Gastroesophageal sphincter (tissue), 4 donors: ENCODE measurements around the gene BRINP3. TPM values are rescaled to one million over a fixed set of nuclear protein-coding genes. Genes with fewer than 3 reads are reported as not detected.

Experiments
- ATAC-seq: fragments of 150-250 bp; one replicate; pipeline ENCODE4 v1.9.1; 2016; ENCODE audit warnings: mild to moderate bottlenecking, moderate library complexity
- H3K27ac ChIP-seq, 4 donors: fragments of 200-600 bp; sonication (generic) in 3 of 4; 1 replicate in 3 of 4; 2 replicates in 1 of 4; pipeline ENCODE4 v1.5.1; 2016 to 2019
- H3K27me3 ChIP-seq: fragments of 200-600 bp; sonication (generic); one replicate; pipeline ENCODE4 v1.5.1; 2019
- H3K36me3 ChIP-seq, 2 donors: fragments of 200-600 bp; sonication (generic); one replicate each; pipeline ENCODE4 v1.5.1; 2019; ENCODE audit warnings: control low read depth in 1 of 2
- H3K4me1 ChIP-seq, 3 donors: fragments of 200-600 bp; sonication (generic); 1 replicate in 2 of 3; 2 replicates in 1 of 3; pipeline ENCODE4 v1.5.1; 2016 to 2019; ENCODE audit warnings: control low read depth in 2 of 3
- H3K4me3 ChIP-seq, 2 donors: fragments of 200-600 bp; sonication (generic); one replicate each; pipeline ENCODE4 v1.5.1; 2019; ENCODE audit warnings: mild to moderate bottlenecking in 1 of 2, moderate library complexity in 1 of 2
- H3K9me3 ChIP-seq, 3 donors: fragments of 200-600 bp; sonication (generic); one replicate each; pipeline ENCODE4 v1.5.1; 2017 to 2019; ENCODE audit warnings: control low read depth in 2 of 3
- CTCF ChIP-seq, 4 experiments: fragments of 200-600 bp in 2 of 4; fragments of 450-650 bp in 2 of 4; sonication (generic) in 1 of 4; IDR thresholded peaks; one replicate each; pipeline ENCODE4 v1.5.1; 2017 to 2019; ENCODE audit warnings: antibody characterized with exemption in 4 of 4, mild to moderate bottlenecking in 2 of 4, moderate library complexity in 2 of 4
- EP300 ChIP-seq: sonication (generic); formaldehyde crosslinking; IDR thresholded peaks from one replicate; pipeline ENCODE4 v1.6.1; 2017; ENCODE audit warnings: antibody characterized with exemption, mild to moderate bottlenecking
- POLR2A ChIP-seq, 2 donors: fragments of 450-650 bp; IDR thresholded peaks; one replicate each; pipeline ENCODE4 v1.6.1; 2017; ENCODE audit warnings: antibody characterized with exemption in 2 of 2, mild to moderate bottlenecking in 2 of 2, moderate library complexity in 1 of 2
- POLR2AphosphoS5 ChIP-seq: sonication (generic); formaldehyde crosslinking; IDR thresholded peaks from one replicate; pipeline ENCODE4 v1.6.1; 2017; ENCODE audit warnings: antibody characterized with exemption
- WGBS, 2 donors: methylation state at CpG; one replicate each; pipeline ENCODE4 v1.1.5; 2018; ENCODE audit warnings: low coverage in 1 of 2; 5-methylcytosine and 5-hydroxymethylcytosine counted together
- total RNA-seq, 4 donors: library from RNA; depleted of rRNA; stranded (reverse); fragments of >200 nt; gene quantifications; one replicate each; pipeline ENCODE4 v1.1.0, GENCODE V29; 2016

BRINP3 gene
- total RNA-seq, 4 donors from 2014 or later: 6.7 to 24.7 (median 12.0) TPM

- no peaks in the 10 kb centered on the region for H3K4me1 ChIP-seq
- no peak overlapping the region for H3K27ac ChIP-seq
- ATAC-seq: no peak
- no peak overlapping the region for H3K4me3 ChIP-seq
- H3K36me3 ChIP-seq: no peaks in the 10 kb centered on the region
- TF ChIP-seq POLR2AphosphoS5 (no peak), EP300 (no peak), CTCF (IDR thresholded peaks at IDR 0.05) (no peak), POLR2A (IDR thresholded peaks at IDR 0.05) (no peak)
- 88 to 93% methylated on average over 2 of the region's 2 CpGs for WGBS, 2 donors
- H3K27me3 ChIP-seq: no peaks in the 10 kb centered on the region
- H3K9me3 ChIP-seq: no peaks in the 10 kb centered on the region
Measured at GRCh38 chr1:190491404-190491803, 13.7 kb upstream of the BRINP3 start.

- Histone ChIP-seq H3K4me3 (no peak overlapping the region), H3K27me3 (no peaks in the 10 kb centered on the region), H3K4me1 (peaks cover 0 to 7% (median 0%) of the 10 kb centered on the region in 3 donors), H3K36me3 (no peaks in the 10 kb centered on the region), H3K27ac (no peak overlapping the region), H3K9me3 (no peaks in the 10 kb centered on the region)
- ATAC-seq: no peak
- 80 to 82% methylated on average over 1 of the region's 1 CpG for WGBS, 2 donors
- TF ChIP-seq POLR2A (IDR thresholded peaks at IDR 0.05) (no peak), EP300 (no peak), CTCF (IDR thresholded peaks at IDR 0.05) (no peak)
Measured at GRCh38 chr1:190484045-190484444, 6.4 kb upstream of the BRINP3 start.

- H3K9me3 ChIP-seq: no peaks in the 10 kb centered on the region
- ATAC-seq: no peak
- peaks cover 17% of the 10 kb centered on the region for H3K27me3 ChIP-seq
- peaks cover 0 to 35% (median 0%) of the 10 kb centered on the region in 3 donors for H3K4me1 ChIP-seq
- H3K36me3 ChIP-seq: no peaks in the 10 kb centered on the region
- no peak overlapping the region for H3K27ac ChIP-seq
- no peak overlapping the region for H3K4me3 ChIP-seq
- TF ChIP-seq POLR2AphosphoS5: no peak
- no peak for TF ChIP-seq EP300
- TF ChIP-seq POLR2A (IDR thresholded peaks at IDR 0.05): no peak
- no peak for TF ChIP-seq CTCF (IDR thresholded peaks at IDR 0.05)
Measured at GRCh38 chr1:190480231-190480630, 2.6 kb upstream of the BRINP3 start.

- no peak for TF ChIP-seq POLR2A (IDR thresholded peaks at IDR 0.05)
- no peak for TF ChIP-seq POLR2AphosphoS5
- TF ChIP-seq EP300: no peak
- no peak for TF ChIP-seq CTCF (IDR thresholded peaks at IDR 0.05)
- 59 to 67% methylated on average over 3 to 4 of the region's 4 CpGs for WGBS, 2 donors
- Histone ChIP-seq H3K4me1 (peaks cover 0 to 36% (median 0%) of the 10 kb centered on the region in 3 donors), H3K27ac (no peak overlapping the region), H3K27me3 (peaks cover 22% of the 10 kb centered on the region), H3K4me3 (no peak overlapping the region), H3K36me3 (no peaks in the 10 kb centered on the region), H3K9me3 (no peaks in the 10 kb centered on the region)
- ATAC-seq: no peak
Measured at GRCh38 chr1:190479516-190479915, 1.9 kb upstream of the BRINP3 start.

GRCh38 chr1:190479050-190479397 is 1.4 kb upstream of the BRINP3 start:
- Histone ChIP-seq H3K27me3 (peaks cover 23% of the 10 kb centered on the region), H3K36me3 (no peaks in the 10 kb centered on the region), H3K4me3 (peak overlapping the region; percentile 21 to 52), H3K9me3 (no peaks in the 10 kb centered on the region), H3K27ac (peak overlapping the region in 3 of 4 donors; percentile 70 to 79 (median 73)), H3K4me1 (peaks cover 0 to 36% (median 0%) of the 10 kb centered on the region in 3 donors)
- ATAC-seq: no peak
- no peak for TF ChIP-seq POLR2A (IDR thresholded peaks at IDR 0.05)
- no peak for TF ChIP-seq CTCF (IDR thresholded peaks at IDR 0.05)
- TF ChIP-seq EP300: no peak
- TF ChIP-seq POLR2AphosphoS5: no peak
- 8 to 16% methylated on average over 4 of the region's 4 CpGs for WGBS, 2 donors
